NCI-H2227 (cell line): Measurements from ENCODE around the gene CSF3R.
"Not testable (repeated sequence)": the region's sequence is repeated elsewhere in the genome, so short reads cannot be mapped to it uniquely, and the experiment has no call there.

ENCODE experiments used
- DNase-seq: peaks from one replicate; lab custom pipeline; 2025; ENCODE audit not compliant: unreplicated experiment; lab: John Stamatoyannopoulos, UW

CSF3R gene

DNA sequence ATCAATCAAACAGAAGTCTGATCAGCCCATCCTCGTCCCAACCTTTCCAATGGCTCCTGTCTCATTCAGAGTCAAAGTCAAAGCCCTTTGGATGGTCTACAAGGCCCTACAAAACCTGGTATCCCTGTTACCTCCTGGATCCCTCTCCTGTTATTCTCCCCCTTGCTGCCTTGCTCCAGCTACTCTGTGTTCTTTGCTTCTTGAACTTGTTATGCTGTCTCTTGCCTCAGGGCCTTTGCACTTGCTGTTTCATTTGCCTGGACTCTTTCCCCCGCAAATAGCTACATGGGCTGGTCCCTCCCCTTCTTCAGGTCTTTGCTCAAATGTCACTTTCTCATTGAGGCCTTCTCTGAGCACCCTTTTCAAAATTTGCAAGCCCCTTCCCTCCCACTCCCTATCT, 1.4 kb upstream of the CSF3R start:
- no peak for DNase-seq

DNA sequence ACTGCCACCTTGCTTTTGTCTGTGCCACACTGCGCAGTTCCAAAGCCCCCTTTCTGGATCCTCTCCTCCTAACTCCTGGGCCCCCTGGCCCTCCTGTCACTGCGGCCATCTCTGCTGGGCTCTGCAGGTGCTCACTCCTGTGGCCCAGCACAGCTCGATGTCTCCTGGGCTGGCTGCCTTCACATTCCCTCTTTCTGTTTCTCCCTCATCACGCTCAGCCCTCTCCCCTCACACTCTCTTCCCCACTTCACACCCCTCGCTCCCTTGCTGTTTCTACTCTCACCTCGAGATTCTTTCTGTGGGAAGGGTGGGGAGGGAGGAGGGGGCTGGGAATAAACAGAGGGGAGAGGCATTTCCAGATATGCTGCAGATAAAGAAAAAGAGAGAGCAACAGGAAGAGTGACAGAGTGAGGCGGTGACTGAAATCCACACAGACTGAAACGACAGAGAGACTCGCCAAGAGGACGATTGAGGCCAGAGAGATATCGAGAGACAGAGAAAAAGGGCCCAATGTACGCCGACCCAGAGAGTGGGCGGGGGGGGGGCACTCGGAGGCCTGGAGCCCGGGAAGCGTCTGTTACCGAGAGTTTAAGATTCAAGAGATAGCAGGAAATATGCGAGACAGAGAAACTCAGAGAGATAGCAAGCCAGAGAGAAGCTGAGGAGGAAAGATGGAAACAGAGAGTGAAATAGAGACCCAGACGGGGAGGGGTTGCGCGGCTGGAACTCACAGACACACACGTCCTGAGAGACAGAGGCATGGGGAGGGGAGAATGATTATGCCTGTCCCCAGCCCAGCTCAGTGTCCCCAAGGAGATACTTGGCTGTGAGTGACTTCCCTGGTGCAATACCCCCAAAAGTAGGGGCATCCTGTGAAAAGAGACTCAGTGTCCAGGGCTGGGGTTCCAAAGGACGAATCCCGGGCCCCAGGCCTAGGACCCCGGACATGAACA, 666 bp downstream of the CSF3R start:
- no peak for DNase-seq

DNA sequence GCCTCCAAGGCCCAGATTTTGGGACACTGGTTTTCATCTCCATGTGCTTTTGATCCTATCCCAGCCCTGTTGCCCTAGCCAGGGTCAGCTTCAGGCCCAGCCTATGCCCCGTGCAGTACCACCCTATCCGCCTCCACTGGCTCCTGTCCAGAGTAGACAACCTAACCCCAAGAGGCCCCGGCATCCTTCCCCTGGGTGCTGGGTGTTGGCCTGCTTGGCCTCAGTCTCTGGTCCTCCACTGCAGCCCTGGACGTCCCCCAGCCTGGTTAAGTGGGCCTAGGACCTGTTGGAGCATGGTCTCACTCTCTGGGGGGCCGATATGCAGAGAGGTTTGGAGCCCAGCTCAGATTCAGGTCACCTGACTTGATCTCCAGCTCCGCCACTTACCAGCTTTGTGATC, 1.6 kb downstream of the CSF3R start:
- no peak for DNase-seq

DNA sequence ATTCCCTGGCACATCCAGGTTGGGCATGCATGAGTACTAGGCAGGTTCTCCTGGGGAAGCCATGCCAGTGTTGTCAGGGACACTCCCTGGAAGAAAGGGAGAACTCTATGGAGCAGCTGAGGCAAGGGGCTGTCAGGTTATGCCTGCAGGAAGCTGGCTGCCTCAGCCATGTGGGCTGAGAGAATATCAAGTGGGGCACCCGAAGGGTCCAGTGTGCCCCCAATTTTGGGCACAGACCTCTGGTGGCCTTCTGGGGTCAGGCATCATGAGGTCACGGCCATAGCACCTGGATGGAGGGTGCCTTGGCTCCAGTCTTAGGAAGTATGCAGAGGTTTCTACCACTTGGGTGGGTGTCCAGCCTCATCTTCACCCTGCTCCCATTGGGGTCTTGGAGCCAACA, 2.6 kb downstream of the CSF3R start:
- no peak for DNase-seq

DNA sequence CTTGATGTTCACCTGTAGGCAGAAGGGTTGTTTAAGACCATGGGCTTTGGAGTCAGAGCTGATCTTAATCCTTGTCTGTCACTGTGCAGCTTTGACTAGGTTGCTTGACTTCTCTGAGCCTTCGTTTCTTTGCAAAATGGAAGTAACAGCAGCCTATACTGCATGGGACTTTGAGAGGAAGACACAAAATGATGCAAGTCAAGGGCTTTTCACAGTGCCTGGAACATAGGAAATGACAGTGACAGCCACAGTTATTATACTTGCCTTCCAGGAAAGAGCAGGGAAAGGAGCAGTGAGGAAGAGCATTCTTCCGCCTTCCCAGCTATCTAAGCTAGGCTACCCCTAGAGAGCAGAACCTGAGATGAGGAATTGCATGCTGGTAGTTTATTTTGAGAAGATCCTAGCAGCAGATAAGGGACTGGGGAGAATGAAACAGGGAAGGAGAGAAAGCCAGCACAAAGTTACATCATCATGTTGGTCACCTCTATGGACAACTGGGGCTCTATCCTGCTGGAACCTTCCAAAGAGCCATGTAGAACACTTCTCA, 3.1 kb downstream of the CSF3R start:
- DNase-seq = no peak

DNA sequence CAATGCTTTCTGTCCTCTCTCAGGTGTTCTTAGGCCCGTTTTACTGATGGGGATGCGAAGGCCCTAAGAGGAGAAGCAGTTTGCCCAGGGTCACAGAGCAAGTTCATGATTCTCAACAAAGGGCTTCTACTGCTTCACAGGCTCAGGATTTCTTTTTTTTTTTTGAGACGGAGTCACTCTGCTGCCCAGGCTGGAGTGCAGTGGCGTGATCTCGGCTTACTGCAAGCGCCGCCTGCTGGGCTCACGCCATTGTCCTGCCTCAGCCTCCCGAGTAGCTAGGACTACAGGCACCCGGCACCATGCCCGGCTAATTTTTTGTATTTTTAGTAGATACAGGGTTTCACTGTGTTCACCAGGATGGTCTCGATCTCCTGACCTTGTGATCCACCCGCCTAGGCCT, 5.1 kb downstream of the CSF3R start:
- not testable (repeated sequence) for DNase-seq

DNA sequence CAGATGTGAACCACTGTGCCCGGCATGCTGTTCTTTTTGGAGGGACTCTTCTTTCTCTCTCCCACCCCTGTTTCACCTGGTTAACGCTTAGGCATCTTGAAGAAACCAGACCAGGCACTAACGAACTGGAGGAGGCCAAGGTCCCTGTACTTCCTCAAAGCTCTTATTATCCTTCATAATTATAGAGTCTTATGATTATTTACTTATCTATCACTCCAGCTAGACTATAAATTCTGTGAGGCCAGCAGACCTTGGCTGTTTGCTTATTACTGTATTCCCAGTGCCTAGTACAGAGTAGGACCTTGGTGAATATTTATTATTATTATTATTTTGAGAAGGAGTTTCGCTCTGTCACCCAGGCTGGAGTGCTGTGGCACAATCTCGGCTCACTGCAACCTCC, 5.8 kb downstream of the CSF3R start:
- no peak for DNase-seq

DNA sequence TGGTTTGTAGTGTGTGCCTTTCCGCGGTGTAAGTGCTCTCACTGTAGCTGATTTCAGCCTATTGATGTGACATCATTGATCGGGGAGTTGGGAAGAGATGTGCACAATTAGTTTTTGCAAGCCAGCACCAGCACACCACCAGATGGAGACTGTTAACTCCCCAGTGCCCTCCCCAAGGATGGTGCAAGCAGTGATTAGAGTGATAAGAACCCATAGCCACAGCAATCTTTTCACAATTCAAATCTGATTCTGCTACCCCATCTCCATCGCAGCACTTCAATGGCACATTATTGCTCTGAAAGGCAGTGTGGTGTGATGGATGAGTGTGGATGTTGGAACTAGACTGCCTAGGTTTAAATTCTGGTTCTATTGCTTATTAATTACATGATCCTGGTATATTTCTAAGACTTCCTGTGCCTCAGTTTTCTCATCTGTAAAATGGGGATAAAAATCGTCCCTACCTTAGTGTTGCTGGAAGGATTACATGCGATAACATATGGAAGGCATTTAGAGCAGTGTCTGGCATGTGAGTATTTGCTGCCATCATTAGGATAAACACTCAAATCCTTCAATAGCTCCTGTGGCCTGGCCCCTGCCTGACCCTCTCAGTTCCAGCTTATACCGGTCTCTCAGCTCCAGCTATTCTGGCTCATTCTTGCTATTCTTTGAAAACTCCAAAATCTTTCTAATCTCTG, 6.7 kb downstream of the CSF3R start:
- DNase-seq = no peak

DNA sequence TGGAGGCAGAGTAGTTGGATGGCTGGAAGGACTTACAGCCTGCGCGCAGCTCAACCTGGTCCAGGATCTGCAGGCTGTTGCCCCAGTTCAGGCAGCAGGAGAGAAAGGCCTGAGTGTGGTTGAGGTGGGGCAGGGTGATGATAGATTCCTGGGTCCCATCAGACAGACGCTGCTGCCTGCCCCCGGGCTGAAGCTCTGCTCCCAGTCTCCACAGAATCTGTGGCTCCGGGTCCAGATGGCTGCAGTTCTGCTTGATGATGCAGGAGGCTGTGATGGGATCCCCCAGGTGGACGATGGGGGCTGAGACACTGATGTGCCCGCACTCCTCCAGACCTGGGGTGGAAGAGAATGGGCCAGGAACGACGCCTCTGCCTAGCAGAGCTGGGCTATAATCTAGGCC, 7.4 kb downstream of the CSF3R start:
- DNase-seq = no peak

DNA sequence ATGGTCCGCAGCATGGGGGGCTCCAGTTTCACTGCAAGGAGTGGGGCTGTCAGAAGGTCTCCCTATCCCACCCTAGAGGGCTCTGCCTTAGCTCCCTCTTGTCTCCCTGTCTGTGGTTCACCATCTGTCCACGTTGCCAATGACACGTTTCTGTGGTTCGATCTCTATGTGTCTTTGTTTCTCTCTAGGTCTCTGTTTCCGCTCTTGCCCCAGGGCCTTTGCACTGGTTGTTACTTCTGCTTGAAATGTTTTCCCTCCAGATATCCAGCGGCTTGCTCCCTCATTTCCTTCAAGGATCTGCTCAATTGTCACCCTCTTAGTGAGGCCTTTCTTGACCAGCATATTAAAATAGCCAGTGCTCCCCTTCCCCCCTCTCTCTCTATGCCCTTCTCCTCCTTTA, 10.1 kb downstream of the CSF3R start:
- no peak for DNase-seq

DNA sequence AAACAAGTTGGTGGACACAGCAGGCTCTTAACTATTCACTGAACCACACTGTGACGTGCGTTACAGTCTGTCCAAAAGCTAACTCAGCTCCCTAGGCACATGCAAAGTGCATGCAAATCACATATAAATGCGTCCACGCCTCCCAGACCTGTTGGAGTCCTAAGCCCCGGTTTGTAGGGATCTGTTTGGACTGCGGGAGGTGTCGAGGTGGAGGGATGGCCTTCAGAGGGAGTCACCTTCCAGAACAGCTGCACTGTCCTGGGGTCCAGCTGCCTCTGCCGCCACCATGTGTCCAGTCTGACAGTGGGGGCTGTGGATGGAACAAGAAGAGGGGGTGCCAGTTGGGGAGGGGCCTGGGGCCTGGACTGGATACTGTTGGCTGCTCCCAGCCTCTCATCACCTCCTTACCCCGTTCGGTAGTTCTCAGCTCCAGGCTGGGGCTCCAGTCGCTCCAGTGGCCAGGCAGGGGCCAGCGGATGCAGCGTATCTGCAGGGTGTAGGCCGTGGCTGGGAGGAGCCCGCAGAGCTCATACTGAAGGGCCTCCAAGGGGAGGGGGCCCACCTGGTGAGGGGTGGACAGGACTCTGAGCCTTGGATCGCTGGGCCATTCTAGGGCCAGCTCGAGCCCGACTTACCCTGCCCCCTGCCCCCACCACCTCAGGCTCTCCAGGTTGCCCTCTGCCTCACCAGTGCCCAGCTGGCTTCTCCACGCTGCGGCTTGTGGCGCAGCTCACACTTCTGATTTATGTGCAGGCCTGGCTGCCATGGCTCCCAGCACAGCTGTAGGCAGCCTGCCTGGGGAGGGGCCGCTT, 10.7 kb downstream of the CSF3R start:
- DNase-seq = no peak

DNA sequence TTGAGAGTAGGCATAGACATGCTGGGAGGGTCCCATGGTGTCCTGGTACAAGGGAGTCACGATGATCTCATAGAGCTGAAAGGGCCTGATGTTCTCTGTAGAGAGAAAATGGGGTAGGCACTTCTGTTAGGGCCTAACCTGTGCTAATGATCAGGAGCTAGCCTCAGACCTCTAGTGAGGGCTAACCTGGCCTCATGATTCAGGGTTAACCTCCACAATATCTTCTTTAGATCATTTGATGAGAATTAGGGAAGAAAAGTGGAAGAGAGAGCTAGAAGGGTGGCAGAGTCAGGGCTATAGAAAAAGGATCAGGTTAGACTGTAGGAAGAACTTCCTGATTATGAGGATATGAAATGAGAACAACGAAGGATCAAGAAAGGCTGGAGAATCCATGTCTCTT, 13.6 kb downstream of the CSF3R start:
- no peak for DNase-seq

DNA sequence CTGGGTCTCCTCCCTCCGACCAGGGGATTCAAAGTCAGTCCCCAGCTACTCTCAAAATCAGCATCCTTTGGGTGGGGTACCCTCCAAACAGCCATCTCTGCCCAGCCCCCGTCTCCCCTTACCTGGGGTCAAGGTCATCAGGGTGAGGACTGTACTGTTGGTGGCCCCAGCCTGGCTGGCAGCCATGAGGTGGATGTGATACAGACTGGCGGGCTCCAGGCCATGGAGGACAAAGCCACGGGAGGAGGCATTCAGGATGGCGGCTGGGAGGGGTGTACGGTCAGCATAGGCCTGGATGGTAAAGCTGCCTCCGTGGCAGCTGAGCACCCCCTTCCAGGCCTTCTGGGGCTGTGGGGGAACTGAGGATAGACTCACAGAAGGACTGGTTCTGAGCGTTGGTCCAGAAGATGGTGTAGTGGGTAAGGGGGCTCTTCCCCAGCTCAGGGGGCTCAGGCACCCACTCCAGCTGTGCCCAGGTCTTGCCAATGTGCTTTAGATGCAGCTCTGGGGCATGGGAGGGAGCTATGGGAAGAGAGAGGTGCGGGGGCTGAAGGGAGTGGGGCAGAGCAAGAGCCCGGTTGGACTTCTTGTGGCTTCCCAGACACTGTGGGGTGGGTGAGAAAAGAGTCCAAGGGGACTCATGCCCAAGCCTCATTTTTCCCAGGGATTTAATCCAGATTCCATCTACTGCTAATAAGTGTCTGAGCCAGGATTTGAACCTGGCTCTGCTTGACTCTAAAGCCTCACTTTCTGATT, 14.8 kb downstream of the CSF3R start:
- no peak for DNase-seq

DNA sequence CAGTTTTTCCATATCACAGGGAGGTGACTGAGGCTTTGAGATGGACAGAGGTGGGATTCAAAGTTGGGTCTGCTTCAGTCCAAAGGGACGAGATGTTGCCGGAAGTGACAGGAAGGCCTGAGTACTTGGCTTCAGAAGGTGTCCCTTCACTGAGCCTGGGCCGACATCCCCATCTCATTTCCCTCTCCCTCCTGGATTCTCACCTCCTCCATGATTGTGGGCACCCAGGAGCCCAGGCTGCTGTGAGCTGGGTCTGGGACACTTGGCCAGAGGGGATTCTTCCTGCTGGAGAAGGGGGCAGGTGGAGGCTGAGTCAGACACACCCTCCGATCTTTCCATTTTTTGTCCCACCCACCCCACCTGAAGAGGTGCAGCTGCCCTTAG, 15.7 kb downstream of the CSF3R start:
- no peak for DNase-seq

DNA sequence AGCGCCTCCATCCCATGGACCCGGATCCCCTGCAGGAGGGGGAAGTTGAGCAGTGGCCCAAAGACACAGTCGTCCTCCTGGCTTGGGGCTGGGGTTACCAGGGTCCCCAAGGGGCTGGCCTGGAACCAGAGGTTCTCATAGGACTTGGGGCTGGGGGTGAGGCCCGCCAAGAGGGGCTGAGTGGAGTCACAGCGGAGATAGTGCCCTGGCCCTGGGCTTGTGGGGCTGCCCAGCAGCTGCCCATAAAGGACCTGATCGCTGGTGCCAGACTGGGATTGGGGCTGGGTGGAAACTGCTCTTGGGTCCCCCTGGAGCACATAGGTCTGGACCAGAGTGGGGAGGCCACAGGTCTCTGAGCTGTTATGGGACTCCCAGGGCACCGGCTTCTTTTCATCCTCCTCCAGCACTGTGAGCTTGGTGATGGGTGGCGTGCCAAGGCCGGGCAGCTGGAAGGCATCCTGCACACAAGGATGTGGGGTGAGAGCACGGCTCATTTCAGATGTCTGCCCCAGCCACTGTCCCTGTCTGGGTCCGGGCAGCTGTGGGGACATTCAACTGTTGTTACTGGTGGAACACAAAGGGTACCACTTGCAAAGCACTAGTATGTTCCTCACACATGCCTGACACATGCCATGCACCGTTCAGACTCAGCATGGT, 16.2 kb downstream of the CSF3R start:
- no peak for DNase-seq

DNA sequence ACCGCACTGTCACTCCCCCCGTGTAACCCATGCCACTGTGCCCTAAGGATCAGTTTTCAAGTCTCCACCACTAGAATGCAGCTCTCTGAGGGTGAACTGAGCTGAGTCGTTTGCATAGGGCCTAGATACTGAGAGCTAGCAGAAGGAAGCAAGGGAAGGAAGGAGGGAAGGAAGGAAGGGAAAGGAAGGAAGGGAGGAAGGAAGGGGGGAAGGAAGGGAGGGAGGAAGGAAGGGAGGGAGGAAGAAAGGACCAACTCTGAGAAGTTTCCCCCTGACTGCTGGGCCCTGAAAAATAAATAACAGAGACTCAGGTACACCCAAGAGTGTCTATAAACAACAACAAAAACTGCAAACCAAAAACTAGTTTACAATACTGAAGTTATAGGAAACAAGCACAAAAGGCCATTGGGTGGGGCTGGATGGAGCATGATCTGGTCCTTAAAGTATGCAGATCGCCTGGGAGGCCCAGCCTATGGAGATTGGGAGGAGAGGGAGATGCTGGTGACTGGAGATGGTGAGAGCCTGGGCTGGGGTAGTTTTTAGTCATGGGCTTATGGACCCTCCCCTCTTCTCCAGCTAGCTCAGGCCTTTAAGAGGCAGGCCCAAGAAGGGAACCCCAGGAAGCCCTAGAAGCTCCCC, 16.9 kb downstream of the CSF3R start:
- DNase-seq = no peak

DNA sequence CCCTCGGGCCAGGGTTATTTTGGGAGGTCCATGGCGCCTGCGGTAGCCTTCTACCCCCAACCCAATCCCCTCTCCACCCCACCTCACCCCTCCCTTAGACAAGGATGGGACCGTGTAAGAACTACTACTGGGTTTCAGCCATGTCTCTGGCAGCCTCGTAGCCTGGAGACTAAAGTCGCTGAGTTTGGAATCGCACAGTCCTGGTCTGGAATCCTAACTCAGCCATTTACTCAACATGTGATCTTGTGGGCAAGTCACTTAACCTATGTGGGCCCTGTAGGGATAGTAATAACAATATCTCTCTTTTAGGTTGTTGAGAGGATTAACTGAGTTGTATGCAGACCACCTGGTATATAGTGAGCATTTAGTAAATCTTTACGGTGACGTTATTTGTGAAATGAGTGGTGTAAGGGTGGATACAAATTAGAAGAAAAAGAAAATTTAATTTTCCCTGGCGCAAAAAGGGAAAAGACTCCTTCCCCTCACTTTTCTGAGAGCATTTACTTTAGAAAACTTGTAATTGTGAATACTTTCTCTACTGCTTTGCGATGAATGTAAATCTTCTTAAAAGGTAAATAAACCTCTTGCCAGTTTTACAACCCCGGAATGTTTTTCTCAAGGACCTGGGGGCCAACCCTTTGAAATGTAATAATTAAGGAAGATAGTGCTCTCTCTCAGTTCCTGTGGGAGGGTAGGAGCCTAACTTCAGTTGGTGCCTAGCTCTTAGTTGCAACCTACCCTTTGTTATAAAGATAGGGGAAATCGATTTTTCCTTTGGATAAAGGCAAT, 17.9 kb downstream of the CSF3R start:
- DNase-seq = peak; percentile 71

DNA sequence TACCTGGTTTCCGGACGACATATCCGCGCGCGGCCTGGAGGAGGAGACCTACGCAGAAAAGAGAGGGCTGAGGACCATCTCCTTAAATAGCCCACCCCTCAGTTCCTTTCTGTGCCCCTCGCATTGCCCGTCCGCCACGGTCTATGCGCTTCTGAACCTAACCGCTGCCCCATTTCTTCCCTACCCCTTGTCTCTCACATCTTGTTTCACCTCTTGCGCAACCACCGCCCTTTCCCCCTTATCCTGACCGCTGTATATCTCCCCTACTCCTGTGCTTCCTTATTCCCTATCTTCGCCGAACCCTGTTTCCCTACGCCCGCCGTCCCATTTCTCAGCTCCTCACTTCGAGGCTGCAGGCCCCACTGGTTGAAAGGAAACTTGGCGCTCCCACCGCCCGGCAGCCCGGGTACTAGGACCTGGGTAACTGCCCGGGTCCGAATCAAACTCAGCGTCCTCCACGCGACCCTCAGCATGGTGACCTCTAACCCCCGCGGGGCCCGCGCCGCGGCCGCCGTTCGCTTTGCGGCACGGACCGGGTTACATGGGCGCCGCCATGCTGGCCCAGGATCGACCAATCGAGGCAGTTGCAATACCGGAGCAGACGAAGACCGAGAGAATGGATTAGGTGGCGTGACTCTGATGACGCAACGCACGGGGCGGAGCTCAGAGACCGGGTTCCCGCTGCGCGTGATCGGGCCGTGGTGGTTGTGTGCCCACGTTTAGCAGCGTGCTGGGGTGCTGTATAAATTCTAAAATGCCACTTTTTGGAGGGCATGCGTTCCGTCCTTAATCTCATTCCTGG, 18.7 kb downstream of the CSF3R start, which contains the start of gene MRPS15:
Gene MRPS15 (minus strand): TSS at position 582 of the 802 bp plus-strand sequence. CDS start 109 bp downstream, at position 473.
- peak; percentile 97 for DNase-seq
